Calu3 (cell line): ENCODE results near the gene TRIM32. TPM values are rescaled to one million over a fixed set of nuclear protein-coding genes. Genes with fewer than 3 reads are reported as not detected.

Experiments
- BruUV-seq: library from RNA; stranded (reverse); fragments of 400-500 nt; replicated peaks from 2 replicates; lab custom pipeline; 2021; lab: Mats Ljungman, UMichigan
- CTCF ChIA-PET: fragments of 300-600 bp; sonication (Branson Sonifier 250); formaldehyde crosslinking; loops from one replicate; lab custom pipeline; 2022; ENCODE audit warnings: antibody characterized with exemption; lab: Charles Lee
- DNase-seq: peaks from one replicate; pipeline ENCODE4 v3.0.0; 2022
- H3K27ac Mint-ChIP-seq: one replicate; pipeline ENCODE4 v1.8.0; 2022; ENCODE audit warnings: mixed read lengths; ENCODE audit not compliant: unreplicated experiment
- H3K27me3 Mint-ChIP-seq: one replicate; pipeline ENCODE4 v1.8.0; 2022; ENCODE audit warnings: mixed read lengths; ENCODE audit not compliant: unreplicated experiment
- H3K36me3 Mint-ChIP-seq: one replicate; pipeline ENCODE4 v1.8.0; 2022; ENCODE audit warnings: mild to moderate bottlenecking, moderate library complexity, mixed read lengths; ENCODE audit not compliant: insufficient read depth, unreplicated experiment
- H3K4me1 Mint-ChIP-seq: one replicate; pipeline ENCODE4 v1.8.0; 2022; ENCODE audit warnings: mild to moderate bottlenecking, low read depth, mixed read lengths; ENCODE audit not compliant: unreplicated experiment
- H3K4me3 Mint-ChIP-seq: one replicate; pipeline ENCODE4 v1.8.0; 2022; ENCODE audit warnings: mild to moderate bottlenecking, low read depth, moderate library complexity, mixed read lengths; ENCODE audit not compliant: unreplicated experiment
- H3K9me3 Mint-ChIP-seq: one replicate; pipeline ENCODE4 v1.8.0; 2022; ENCODE audit warnings: low read depth, mixed read lengths; ENCODE audit not compliant: unreplicated experiment
- CTCF ChIP-seq: fragments of 200-600 bp; IDR thresholded peaks from one replicate; pipeline ENCODE4 v1.8.0; 2022; ENCODE audit warnings: antibody characterized with exemption; ENCODE audit not compliant: unreplicated experiment
- intact Hi-C: fragments of 100-400 bp; cut with micrococcal nuclease; formaldehyde crosslinking; loops from one replicate; pipeline ENCODE4 v1.10.0; 2022; ENCODE audit not compliant: unreplicated experiment
- total RNA-seq: library from RNA; stranded (reverse); gene quantifications from 2 replicates; pipeline ENCODE4 v1.2.3, GENCODE V29; 2022

The TRIM32 gene
- total RNA-seq, 1 experiment from 2014 or later: 9.3 TPM

GRCh38 chr9:116697362-116697761 is 10.3 kb downstream of the TRIM32 start:
- Mint-ChIP-seq H3K4me3 (no peak overlapping the region), H3K27ac (no peak overlapping the region), H3K36me3 (peaks cover 4% of the 10 kb centered on the region), H3K4me1 (no peaks in the 10 kb centered on the region), H3K27me3 (no peaks in the 10 kb centered on the region), H3K9me3 (peaks cover 3% of the 10 kb centered on the region)
- CTCF ChIA-PET: no interaction called here
- intact Hi-C loops: no loop called here
- no peak for DNase-seq
- no TSS peak for BruUV-seq
- TF ChIP-seq CTCF: no peak

DNA sequence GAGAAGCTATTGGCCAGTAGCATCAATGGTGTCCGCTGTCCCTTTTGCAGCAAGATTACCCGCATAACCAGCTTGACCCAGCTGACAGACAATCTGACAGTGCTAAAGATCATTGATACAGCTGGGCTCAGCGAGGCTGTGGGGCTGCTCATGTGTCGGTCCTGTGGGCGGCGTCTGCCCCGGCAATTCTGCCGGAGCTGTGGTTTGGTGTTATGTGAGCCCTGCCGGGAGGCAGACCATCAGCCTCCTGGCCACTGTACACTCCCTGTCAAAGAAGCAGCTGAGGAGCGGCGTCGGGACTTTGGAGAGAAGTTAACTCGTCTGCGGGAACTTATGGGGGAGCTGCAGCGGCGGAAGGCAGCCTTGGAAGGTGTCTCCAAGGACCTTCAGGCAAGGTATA is 10.8 kb downstream of the TRIM32 start:
- H3K4me3 Mint-ChIP-seq: no peak overlapping the region
- H3K9me3 Mint-ChIP-seq: peaks cover 3% of the 10 kb centered on the region
- intact Hi-C loops: no loop called here
- TF ChIP-seq CTCF: no peak
- H3K4me1 Mint-ChIP-seq: no peaks in the 10 kb centered on the region
- CTCF ChIA-PET: no interaction called here
- H3K27ac Mint-ChIP-seq: no peak overlapping the region
- H3K36me3 Mint-ChIP-seq: peaks cover 4% of the 10 kb centered on the region
- no TSS peak for BruUV-seq
- DNase-seq: no peak
- no peaks in the 10 kb centered on the region for H3K27me3 Mint-ChIP-seq

GRCh38 chr9:116700279-116700678 is 13.2 kb downstream of the TRIM32 start:
- intact Hi-C loops: no loop called here
- CTCF ChIA-PET: no interaction called here
- no peak for DNase-seq
- Mint-ChIP-seq H3K36me3 (peaks cover 4% of the 10 kb centered on the region), H3K27ac (no peak overlapping the region), H3K27me3 (no peaks in the 10 kb centered on the region), H3K9me3 (peaks cover 3% of the 10 kb centered on the region), H3K4me1 (no peaks in the 10 kb centered on the region), H3K4me3 (no peak overlapping the region)
- BruUV-seq: no TSS peak
- no peak for TF ChIP-seq CTCF

- H3K9me3 Mint-ChIP-seq: peaks cover 2% of the 10 kb centered on the region
- no peaks in the 10 kb centered on the region for H3K27me3 Mint-ChIP-seq
- H3K36me3 Mint-ChIP-seq: peaks cover 4% of the 10 kb centered on the region
- H3K4me3 Mint-ChIP-seq: no peak overlapping the region
- no peak for TF ChIP-seq CTCF
- intact Hi-C loops: no loop called here
- no peak for DNase-seq
- BruUV-seq: no TSS peak
- CTCF ChIA-PET: no interaction called here
- H3K4me1 Mint-ChIP-seq: no peaks in the 10 kb centered on the region
- H3K27ac Mint-ChIP-seq: no peak overlapping the region
These were observed 14.1 kb downstream of the TRIM32 start for GRCh38 chr9:116700882-116701865.
